GM23248 (cell line): Measurements from ENCODE around the gene TASOR2.

ENCODE experiments used
- EZH2 ChIP-seq: fragments of 200-600 bp; sonication (generic); IDR thresholded peaks from 2 replicates; pipeline ENCODE4 v1.6.1; 2018; ENCODE audit warnings: antibody characterized with exemption, mild to moderate bottlenecking; ENCODE audit not compliant: insufficient read depth, poor library complexity, severe bottlenecking
- EZH2phosphoT487 ChIP-seq: fragments of 200-600 bp; sonication (generic); IDR thresholded peaks from 2 replicates; pipeline ENCODE4 v1.6.1; 2018; ENCODE audit warnings: antibody characterized with exemption, moderate library complexity, mild to moderate bottlenecking, low read depth; ENCODE audit not compliant: insufficient read depth

DNA sequence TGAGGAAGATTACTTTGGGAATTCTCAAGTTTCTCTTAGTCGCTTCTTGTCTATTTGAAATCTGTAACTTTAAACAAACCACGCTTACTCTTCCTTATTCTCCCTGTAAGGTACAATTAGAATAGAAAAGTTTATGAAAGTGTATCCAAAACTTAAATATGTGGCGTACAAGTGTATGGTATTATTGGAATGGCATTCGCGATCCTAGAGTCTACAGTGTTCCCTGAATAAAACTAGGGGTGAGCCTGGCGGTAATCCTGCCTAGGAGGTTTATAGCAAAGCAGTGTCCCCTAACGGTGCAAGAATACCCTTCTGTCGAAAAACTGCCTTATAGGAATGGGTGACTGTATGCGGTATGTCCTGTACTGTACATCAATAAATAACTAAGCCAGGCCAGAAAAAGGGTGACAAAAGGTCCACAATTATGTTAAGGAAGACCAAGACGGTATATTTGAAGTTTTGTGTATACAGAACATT lies 1.2 kb downstream of the TASOR2 start:
- TF ChIP-seq EZH2phosphoT487 (no peak), EZH2 (no peak)
